A673 (cell line): ENCODE measurements around the gene PLA2G4B. TPM values are rescaled to one million over a fixed set of nuclear protein-coding genes. Genes with fewer than 3 reads are reported as not detected.

Source experiments
- BruUV-seq: library from RNA; stranded (reverse); fragments of 400-500 nt; replicated peaks from 2 replicates; lab custom pipeline; 2021; lab: Mats Ljungman, UMichigan
- CTCF ChIA-PET: fragments of 300-600 bp; sonication (Branson Sonifier 250); formaldehyde crosslinking; loops from one replicate; lab custom pipeline; 2022; ENCODE audit warnings: antibody characterized with exemption; lab: Charles Lee
- POLR2A ChIA-PET: fragments of 300-600 bp; sonication (Branson Sonifier 250); formaldehyde crosslinking; loops from one replicate; lab custom pipeline; 2022; ENCODE audit warnings: antibody characterized with exemption; ENCODE audit not compliant: low non-redundant PET; lab: Charles Lee
- DNase-seq: peaks from one replicate; pipeline ENCODE4 v3.0.0-alpha.2; 2015; ENCODE audit warnings: low spot score
- H3K27ac ChIP-seq: fragments of 200-600 bp; sonication (generic); 2 replicates; pipeline ENCODE4 v1.5.1; 2016; ENCODE audit warnings: mixed run types, low read depth, mild to moderate bottlenecking, mixed read lengths, antibody characterized with exemption, low read length; ENCODE audit not compliant: poor library complexity, severe bottlenecking
- H3K27me3 ChIP-seq: fragments of 200-600 bp; sonication (generic); replicated peaks from 2 replicates; pipeline ENCODE4 v1.6.1; 2017; ENCODE audit warnings: mixed run types, low read depth, mild to moderate bottlenecking, mixed read lengths, antibody characterized with exemption, low read length; ENCODE audit not compliant: insufficient read depth, poor library complexity
- H3K36me3 ChIP-seq: fragments of 200-600 bp; sonication (generic); 2 replicates; pipeline ENCODE4 v1.6.1; 2016; ENCODE audit warnings: mixed run types, mild to moderate bottlenecking, mixed read lengths, antibody characterized with exemption, low read length; ENCODE audit not compliant: insufficient read depth, poor library complexity, severe bottlenecking
- H3K4me1 ChIP-seq: fragments of 200-600 bp; sonication (generic); 2 replicates; pipeline ENCODE4 v1.6.1; 2017; ENCODE audit warnings: mixed run types, mild to moderate bottlenecking, mixed read lengths, antibody characterized with exemption, low read length; ENCODE audit not compliant: insufficient read depth, poor library complexity, severe bottlenecking
- H3K4me3 ChIP-seq: fragments of 200-600 bp; sonication (generic); 2 replicates; pipeline ENCODE4 v1.5.1; 2016; ENCODE audit warnings: low read depth, mixed run types, mild to moderate bottlenecking, mixed read lengths, low read length; ENCODE audit not compliant: poor library complexity, severe bottlenecking
- H3K9me3 ChIP-seq: fragments of 200-600 bp; sonication (generic); 2 replicates; pipeline ENCODE4 v1.6.1; 2016; ENCODE audit warnings: mixed run types, low read depth, mild to moderate bottlenecking, mixed read lengths, antibody characterized with exemption, low read length; ENCODE audit not compliant: poor library complexity, severe bottlenecking
- EZH2 ChIP-seq: fragments of 200-600 bp; sonication (generic); IDR thresholded peaks from 2 replicates; pipeline ENCODE4 v1.6.1; 2017; ENCODE audit warnings: borderline replicate concordance, low read depth, mild to moderate bottlenecking, mixed read lengths, antibody characterized with exemption, low read length; ENCODE audit not compliant: poor library complexity, severe bottlenecking
- intact Hi-C: fragments of 100-400 bp; cut with micrococcal nuclease; formaldehyde crosslinking; loops from one replicate; pipeline ENCODE4 v1.10.0; 2022; ENCODE audit not compliant: unreplicated experiment
- total RNA-seq: library from RNA; stranded (reverse); gene quantifications from 2 replicates; pipeline ENCODE4 v1.2.3, GENCODE V29; 2021
- TF ChIP-seq, protein P1 (sequence below): fragments of 300-800, 200-600 bp; sonication (generic); conservative IDR thresholded peaks from 2 replicates; pipeline ENCODE4 v1.5.1; 2017; ENCODE audit warnings: low read depth, mild to moderate bottlenecking, antibody characterized with exemption, low read length, moderate library complexity, mixed read lengths

The PLA2G4B gene
- total RNA-seq, 1 experiment from 2014 or later, result 7.4 TPM

DNA sequence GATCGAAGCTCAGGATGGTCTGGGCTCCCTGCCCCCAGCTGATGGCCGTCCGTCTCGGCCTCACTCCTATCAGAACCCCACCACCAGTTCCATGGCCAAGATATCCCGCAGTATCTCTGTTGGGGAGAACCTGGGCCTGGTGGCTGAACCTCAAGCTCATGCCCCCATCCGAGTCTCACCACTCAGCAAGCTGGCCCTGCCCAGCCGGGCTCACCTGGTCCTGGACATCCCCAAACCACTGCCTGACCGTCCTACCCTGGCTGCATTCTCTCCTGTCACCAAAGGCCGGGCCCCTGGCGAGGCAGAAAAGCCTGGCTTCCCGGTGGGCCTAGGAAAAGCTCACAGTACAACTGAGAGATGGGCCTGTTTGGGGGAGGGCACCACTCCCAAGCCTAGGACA, 15.1 kb upstream of the PLA2G4B start:
- CTCF ChIA-PET, result no interaction called here

DNA sequence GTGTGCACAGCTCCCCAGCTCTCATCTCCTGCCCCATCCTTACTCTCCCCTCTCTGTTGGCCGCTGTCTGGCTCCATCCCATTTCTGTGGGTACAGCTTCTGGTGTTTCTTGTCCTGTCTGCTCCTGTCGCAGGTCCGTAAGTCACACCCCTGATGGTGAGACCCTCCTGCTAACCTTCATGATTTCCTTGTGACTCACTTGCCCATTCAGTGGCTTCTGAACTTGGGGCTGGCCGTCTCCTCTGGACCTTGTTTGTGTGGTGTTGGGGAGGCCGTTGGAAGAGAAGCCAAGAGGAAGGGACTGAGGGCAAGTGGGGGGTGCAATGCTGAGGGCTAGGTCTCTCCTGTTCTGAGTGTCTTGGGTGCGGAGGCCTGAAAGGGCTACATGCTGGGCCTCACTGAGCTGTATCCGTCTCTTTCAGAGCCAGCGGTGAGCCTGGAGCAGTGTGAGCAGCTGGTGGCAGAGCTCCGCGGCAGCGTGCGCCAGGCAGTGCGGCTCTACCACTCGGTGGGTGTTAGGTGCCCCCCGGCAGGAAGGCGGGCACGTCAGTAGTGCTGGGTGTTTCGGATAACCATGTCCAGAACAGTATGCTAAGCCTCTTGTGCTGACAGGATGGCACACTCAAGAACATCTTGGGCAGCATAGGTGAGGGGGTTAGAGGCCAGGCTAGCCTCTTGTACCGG, 14.4 kb upstream of the PLA2G4B start:
- H3K4me1 ChIP-seq, result peaks cover 5% of the 10 kb centered on the region
- no peaks in the 10 kb centered on the region for H3K27me3 ChIP-seq
- H3K9me3 ChIP-seq, result no peaks in the 10 kb centered on the region
- ChIA-PET CTCF (no interaction called here), POLR2A (no interaction called here)
- TF ChIP-seq, protein P1, sequence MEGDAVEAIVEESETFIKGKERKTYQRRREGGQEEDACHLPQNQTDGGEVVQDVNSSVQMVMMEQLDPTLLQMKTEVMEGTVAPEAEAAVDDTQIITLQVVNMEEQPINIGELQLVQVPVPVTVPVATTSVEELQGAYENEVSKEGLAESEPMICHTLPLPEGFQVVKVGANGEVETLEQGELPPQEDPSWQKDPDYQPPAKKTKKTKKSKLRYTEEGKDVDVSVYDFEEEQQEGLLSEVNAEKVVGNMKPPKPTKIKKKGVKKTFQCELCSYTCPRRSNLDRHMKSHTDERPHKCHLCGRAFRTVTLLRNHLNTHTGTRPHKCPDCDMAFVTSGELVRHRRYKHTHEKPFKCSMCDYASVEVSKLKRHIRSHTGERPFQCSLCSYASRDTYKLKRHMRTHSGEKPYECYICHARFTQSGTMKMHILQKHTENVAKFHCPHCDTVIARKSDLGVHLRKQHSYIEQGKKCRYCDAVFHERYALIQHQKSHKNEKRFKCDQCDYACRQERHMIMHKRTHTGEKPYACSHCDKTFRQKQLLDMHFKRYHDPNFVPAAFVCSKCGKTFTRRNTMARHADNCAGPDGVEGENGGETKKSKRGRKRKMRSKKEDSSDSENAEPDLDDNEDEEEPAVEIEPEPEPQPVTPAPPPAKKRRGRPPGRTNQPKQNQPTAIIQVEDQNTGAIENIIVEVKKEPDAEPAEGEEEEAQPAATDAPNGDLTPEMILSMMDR, result no peak
- TF ChIP-seq EZH2, result no peak
- intact Hi-C loops, result no loop called here
- no peak for DNase-seq
- H3K4me3 ChIP-seq, result no peak overlapping the region
- H3K36me3 ChIP-seq, result peaks cover 11% of the 10 kb centered on the region
- BruUV-seq, result no TSS peak
- H3K27ac ChIP-seq, result no peak overlapping the region

More for the DNA sequence above, 15.1 kb upstream of the PLA2G4B start:
- H3K4me1 ChIP-seq, result peaks cover 5% of the 10 kb centered on the region
- H3K9me3 ChIP-seq, result no peaks in the 10 kb centered on the region
- POLR2A ChIA-PET, result no interaction called here
- H3K27ac ChIP-seq, result no peak overlapping the region
- no peaks in the 10 kb centered on the region for H3K27me3 ChIP-seq
- intact Hi-C loops, result no loop called here
- no peak for DNase-seq
- no peak for TF ChIP-seq EZH2
- TF ChIP-seq, protein P1, result no peak
- H3K36me3 ChIP-seq, result peaks cover 12% of the 10 kb centered on the region
- H3K4me3 ChIP-seq, result no peak overlapping the region
- BruUV-seq, result no TSS peak

DNA sequence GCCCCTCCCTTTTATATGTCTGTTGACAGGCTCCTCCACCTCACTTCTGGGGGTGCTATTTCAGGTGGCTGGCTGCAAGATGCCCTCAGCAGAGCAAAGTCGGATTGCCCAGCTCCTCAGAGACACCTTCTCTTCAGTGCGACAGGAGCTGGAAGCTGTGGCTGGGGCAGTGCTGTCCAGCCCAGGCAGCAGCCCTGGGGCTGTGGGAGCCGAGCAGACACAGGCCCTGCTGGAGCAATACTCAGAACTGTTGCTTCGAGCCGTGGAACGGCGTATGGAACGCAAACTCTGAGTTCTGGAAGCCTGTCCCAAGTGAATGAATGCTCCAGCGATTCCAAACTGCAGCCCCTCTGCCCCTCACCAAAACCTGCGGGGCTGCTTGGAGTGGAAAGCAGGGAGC, 13.5 kb upstream of the PLA2G4B start:
- ChIA-PET CTCF (no interaction called here), POLR2A (no interaction called here)
- peaks cover 5% of the 10 kb centered on the region for H3K4me1 ChIP-seq
- no peak overlapping the region for H3K27ac ChIP-seq
- no peaks in the 10 kb centered on the region for H3K27me3 ChIP-seq
- no peak overlapping the region for H3K4me3 ChIP-seq
- DNase-seq, result no peak
- H3K36me3 ChIP-seq, result peaks cover 8% of the 10 kb centered on the region
- intact Hi-C loops, result no loop called here
- no TSS peak for BruUV-seq
- H3K9me3 ChIP-seq, result no peaks in the 10 kb centered on the region
- TF ChIP-seq, protein P1, result no peak
- no peak for TF ChIP-seq EZH2
